RKO (cell line): ENCODE measurements around the gene OTUB2.

Experiments used
- DNase-seq: peaks from one replicate; pipeline ENCODE4 v3.0.0-alpha.2; 2016; ENCODE audit warnings: low spot score

Gene OTUB2

GRCh38 chr14:94026173-94026888 lies at the start of gene OTUB2:
OTUB2 (plus strand) TSS chr14:94026340; CDS start chr14:94026538, 198 bp downstream.
- DNase-seq, result peak; percentile 99

DNA sequence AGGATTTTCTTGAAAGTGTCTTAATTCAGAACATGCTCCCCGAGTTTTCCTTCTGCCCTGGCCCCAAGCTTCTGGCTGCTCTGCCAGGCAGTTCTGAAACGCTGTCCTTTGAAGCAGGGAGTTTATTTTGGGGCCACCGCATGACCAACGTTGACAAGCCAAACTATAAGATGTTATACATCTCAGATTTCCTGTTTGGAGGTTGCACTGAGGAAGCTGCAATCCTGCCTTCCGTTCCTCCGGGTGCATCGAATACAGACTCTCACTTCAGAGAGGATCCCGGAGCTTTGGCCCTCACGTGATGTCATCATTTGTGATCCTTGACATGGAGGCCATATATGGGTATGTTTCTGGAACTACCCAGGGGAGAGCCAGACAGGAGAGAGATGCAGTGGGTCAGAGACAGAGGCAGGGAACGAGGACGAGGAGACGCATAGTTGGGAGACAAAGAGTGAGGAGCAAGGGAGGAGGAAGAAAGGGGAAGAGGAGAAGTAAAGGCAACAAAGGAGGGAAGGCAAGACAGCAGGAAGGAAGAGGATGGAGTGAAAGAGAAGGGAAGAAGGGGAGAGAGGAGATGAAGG lies 49.6 kb upstream of the OTUB2 start, which contains the start of gene ASB2:
Gene ASB2, minus strand, starts transcription at position 94 of the 581 bp plus-strand sequence. CDS start 12,031 bp downstream, outside the sequence.
- no peak for DNase-seq

GRCh38 chr14:93977171-93977570 lies 49.0 kb upstream of the OTUB2 start:
- DNase-seq, result no peak

DNA sequence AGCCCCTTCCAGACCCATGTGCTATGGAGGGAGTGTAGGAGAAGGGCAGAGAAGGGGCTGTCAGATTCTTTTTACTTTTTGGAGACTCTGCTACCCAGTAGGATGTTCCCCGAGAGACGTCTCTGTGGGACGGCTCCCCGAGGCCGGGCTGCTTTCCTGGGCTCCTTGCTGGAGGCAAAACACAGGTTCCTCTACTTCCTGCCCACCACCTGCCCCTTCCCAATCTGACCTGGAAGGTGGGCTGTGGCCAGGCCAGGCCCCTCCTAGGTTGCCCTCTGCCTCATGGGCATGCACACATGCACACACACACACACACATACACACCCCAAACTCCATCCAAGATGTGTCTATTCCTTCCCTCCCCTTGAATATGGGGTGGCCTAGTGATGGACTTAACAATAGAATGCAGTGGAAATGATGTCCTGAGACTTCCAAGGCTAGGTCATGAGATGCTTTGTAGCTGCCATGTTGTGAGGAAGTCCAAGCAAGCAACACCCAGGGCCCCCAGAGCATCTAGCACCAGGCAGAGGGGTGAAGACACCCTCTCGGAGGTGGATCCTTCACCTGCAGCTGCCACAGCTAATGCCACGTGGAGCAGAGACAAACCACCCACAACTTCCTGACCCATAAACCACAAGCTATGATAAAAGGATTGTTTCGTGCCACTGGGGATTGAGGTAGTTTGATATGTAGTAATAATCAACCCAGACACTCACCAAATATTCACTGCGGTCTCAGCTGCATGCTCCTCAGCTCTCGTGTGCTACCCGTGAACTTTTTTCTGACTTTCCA lies 48.2 kb upstream of the OTUB2 start:
- no peak for DNase-seq

- no peak for DNase-seq
Measured at GRCh38 chr14:93978735-93979134, 47.4 kb upstream of the OTUB2 start.

DNA sequence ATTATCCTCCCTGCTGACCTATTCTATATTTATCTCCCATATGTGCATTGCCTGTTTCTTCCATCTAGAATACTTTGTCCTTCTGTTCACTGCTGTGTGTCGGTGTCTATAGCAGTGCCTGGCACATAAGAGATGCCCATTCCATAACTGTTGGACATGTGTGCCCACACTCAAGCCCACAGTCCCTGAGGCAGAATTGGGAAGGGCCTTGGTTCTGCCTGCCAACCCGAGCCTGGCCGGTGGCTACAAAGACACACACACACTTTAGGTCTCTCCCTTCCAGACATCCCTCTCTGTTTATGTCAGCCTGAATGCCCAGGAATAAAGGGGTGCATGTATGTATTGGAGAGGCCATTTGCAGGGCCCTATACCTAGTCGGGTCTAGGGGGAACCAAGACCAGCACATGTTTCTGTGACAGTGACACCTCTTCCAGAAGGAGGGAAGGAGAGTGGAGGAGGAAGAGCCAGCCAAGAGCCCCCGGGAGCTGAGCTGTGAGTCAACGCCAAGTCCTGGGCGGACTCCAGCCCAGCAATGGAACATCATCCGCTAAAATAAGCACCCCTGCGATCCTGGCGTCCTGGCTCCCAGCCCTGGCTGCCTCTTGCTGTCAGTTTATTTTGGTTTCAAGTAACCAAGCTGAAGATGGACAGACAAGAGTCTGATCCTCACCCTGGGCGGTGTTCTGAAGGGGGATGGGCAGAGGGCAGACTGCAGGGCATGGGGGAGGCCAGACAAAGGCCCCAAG lies 45.5 kb upstream of the OTUB2 start:
- DNase-seq, result no peak

DNA sequence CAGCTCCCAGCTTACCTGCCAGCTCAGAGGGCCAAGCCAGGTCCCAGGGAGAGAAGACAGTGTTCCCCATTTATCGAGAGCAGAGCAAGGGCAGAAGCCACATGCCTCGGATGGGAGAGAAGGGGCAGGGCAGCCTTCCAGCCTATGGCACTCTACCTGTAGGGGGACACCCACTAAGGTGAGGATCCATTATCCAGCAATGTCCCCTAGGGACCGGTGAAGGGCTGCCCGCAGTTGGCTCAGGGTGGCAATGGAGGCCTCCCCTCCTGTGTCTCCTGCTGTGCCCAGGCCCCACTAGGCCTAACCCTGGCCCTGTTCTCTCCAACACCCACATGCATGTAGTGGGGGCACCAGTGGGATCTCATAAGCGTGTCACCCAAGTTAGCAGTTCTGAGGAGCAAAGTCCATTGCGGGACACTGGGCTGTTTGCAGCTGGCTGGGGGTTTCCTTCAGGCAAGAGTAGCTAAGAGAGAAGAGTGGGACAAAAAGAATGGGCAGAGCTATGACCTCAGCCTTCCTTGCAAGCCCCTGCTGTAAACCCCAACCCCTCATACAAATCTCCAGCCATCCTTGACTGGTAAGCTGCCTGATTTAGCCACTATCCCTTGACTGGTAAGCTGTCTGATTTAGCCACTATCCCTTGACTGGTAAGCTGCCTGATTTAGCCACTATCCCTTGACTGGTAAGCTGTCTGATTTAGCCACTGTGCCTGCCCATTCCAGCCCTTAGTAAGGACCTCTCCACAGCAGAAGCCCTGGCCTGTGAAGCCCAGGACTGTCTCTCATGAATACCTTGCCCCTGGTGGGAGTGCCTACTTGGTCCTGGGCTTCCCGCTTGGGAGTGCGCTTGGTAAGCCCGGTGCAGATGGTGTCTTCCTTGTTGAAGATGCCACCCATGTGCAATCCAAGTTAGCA lies 44.6 kb upstream of the OTUB2 start:
- DNase-seq, result no peak

DNA sequence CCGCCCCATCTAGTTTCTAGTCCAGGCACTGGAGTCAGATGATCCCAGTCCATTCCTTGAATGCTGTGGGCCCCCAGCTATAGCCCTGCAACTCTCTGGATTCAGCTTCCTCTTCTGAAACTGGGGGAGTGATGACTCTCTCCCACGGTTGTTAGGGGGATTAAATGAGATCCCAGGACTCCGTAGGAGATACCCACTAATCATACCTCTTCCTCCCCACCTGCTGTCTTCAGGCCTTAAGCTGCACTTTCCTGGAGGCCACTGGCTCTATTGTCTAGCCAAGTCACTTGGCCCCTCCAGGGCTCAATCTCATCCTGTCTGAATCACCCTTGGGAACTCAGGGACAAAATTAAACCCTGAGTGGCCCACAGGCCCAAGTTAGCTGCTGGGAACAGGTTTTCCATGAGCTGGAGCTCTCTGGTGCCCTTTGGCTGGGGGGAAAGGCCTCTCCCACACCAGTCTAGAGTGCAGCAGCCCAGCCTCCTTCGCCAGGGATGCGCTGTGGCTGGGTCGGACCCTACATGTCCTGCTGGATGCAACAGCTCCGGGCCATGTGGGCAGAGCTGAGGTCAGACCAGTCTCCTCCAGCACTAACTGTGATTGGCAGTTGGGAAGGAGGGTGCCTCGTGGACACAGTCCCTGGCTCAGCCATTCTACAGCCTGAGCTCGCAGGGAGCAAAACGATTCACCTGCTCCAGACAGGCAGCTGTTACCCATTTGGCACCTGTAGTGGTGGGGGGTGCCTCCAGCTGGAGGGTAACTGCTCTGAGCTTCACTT lies 43.7 kb upstream of the OTUB2 start:
- DNase-seq, result no peak

DNA sequence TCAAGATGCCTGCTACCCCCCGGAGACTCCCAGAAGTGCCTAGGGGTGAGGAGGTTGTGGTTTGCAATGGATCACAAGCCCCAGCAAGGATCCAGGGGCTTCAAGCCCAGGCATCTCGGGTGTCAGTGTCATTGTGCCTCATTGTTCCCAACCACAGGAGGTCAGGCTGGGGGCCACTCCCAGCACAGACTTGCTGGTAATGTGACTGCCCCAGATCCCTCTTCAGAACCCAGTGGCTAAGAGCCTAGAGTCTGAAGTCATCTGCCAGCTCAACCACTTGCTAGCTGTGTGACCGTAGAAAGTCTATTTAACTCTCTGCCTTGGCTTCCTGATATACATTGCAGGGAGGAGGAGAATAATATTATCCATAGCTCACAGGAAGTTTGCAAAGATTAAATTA lies 42.1 kb upstream of the OTUB2 start:
- DNase-seq, result no peak

DNA sequence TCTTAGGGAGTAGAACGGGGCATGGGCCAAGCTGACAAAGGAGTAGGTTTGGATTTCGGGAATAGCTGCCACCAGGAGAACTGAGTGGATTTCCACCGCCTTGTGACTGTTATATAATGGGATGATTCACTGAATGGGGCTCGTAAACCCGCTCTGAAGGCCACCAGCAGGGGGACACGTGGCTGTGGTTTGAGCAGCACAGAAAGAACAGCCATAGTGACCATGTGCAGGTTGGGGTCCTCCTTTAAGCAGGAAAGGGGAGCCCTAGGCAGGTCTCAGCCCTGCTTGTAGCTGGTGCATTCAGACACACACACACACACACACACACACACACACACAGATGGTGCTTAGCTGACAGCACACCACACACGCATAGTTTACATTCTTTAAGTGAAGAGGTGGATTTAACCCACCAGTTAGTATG lies 41.1 kb upstream of the OTUB2 start:
- DNase-seq, result peak; percentile 67

DNA sequence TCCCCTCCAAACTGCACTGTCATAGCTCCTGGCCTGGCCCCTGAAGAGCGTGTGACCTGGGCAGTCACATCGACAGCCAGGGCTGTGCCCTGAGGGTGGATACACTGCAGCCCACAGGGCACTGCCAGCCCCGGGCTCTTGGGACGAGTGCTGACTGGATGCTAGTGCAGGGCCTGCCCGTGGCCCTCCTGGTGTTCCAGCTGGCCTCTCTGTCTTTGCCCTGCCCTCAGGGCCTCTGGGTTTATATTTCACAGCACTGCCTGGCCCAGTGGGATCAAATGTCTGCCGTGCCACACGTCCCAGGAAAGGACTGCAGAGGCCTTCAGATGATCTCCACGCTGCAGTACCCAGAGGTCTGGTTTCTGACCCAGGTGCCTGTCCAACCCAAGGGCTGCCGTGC lies 39.2 kb upstream of the OTUB2 start:
- no peak for DNase-seq

DNA sequence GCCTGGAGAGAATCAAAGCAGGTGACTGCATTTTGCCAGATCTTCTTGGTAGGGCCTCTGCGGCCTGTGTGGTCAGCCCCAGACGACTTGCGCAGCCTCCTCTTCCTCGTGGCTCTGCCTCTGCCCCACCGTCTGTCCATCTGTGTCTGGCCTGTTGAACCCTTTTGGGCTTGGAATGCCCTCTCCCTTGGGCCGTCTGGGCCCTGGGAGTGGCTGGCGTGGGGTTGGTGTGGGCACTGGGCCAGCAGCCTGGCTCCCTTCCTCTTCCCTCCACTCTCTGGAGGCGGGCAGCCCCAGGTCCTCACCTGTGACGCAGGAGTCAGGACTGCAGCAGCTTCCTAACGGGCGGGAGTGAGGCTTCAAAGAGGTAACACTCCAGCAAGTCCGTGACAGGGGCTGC lies 38.8 kb upstream of the OTUB2 start:
- no peak for DNase-seq

DNA sequence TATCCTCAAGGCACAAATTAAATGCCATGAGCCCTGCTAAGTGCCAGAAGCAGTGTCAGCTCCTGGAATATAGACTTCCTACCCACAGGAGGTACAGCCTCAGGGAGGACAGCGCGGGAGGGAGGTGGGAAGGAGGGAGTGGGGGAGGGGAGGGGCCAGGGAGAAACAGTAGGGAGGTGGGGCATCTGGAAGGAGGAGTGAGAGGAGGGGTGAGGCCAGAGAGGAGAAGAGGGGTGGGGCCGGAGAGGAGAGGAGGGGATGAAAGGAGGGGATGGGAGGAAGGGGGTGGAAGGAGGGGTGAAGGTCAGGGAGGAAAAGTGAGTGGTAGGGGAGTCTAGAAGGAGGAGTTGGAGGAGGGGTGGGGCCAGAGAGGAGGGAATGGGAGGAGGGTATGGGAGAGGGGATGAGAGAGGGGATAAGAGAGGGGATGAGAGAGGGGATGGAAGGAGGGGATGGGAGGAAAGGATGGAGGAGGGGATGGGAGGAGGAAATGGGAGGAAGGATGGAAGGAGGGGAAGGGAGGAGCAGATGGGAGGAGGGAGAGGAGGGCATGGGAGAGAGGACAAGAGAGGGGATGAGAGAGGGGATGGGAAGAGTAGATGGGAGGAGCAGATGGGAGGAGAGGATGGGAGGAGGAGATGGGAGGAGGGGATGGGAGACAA lies 38.2 kb upstream of the OTUB2 start:
- DNase-seq, result no peak

- DNase-seq, result no peak
Measured at GRCh38 chr14:93989939-93990338, 36.2 kb upstream of the OTUB2 start.

- DNase-seq, result no peak
Measured at GRCh38 chr14:93991212-93991611, 34.9 kb upstream of the OTUB2 start.

GRCh38 chr14:93991649-93992048 lies 34.5 kb upstream of the OTUB2 start:
- no peak for DNase-seq

DNA sequence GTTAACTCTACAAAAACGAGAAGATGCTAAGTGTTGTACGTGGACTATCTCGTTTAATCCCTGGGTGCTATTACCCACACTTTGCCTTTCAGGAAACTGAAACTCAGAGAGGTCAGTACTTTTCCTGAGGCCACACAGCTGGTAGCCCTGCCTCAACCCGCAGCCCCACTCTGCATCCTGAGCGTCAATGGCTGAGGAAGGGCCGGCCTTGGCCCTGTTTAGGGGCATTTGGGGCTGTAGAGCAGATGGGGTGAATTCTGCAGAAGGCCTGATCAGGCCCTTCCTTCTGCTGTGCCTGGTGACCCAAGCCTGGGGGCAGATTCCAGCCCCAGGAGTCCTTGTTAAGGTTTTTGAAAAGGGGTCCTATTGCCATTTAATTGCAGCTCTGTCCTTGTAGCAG lies 32.8 kb upstream of the OTUB2 start:
- no peak for DNase-seq

- peak; percentile 84 for DNase-seq
Measured at GRCh38 chr14:93994919-93995682, 31.0 kb upstream of the OTUB2 start.

DNA sequence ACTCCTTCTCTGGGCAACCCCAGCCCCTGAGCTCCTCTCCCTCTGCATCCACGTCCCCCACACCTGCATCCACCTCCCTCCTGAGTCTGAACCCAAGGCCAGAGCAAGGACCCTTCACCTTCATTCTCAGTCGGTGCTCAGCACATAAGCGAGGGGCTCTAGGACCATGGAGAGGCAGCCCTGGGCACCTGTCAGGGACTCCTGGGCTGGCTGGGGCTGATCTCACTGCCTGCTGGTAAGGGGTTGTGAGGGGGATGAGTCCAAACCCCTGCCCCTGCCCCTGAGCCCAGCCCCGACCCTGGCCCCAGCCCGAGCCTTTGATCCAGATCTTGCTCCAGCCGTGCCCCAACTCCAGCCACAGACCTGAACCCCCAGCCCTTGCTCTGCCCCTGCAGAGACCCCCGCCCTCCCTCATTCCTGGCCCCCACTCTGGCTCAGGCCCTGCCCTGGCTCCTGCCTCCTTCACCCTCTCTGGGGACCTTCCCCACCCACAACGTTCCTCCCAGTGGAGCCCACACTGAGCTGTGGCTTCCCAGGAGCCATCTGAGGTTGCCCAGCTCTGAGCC lies 29.9 kb upstream of the OTUB2 start:
- DNase-seq, result no peak
